COLO668 (cell line): Measurements from ENCODE around the gene APOL2.
A peak's percentile ranks its signal among the peaks of the same experiment; 100 is the strongest.
"Not testable (repeated sequence)": the region's sequence is repeated elsewhere in the genome, so short reads cannot be mapped to it uniquely, and the experiment has no call there.

Experiments used
- DNase-seq: peaks from one replicate; lab custom pipeline; 2025; ENCODE audit not compliant: unreplicated experiment; lab: John Stamatoyannopoulos, UW

APOL2 gene

DNA sequence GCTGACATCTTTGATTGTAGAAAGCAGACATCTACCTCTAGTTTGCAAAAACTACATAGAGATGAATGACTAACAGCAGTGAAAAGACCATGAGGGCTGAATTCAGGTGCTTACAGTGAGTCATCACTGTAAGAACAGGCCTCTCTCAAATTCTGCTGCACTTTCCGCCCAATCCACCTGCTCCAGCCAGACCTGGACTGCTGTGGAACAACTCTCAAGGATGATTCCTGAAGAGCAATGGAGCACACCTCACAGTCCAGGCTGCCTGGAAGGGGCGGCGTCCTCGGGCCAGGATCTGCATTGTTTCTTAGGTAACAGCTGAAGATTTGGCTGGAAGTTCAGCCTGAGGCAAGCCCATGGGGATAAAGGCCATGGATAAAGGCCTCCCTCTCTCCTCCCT is 15.1 kb downstream of the APOL2 start:
- DNase-seq: no peak

- no peak for DNase-seq
These were observed 15.8 kb downstream of the APOL2 start for GRCh38 chr22:36223504-36223903.

- no peak for DNase-seq
These were observed 16.4 kb downstream of the APOL2 start for GRCh38 chr22:36222887-36223450.

GRCh38 chr22:36221799-36222751 is 17.3 kb downstream of the APOL2 start:
- DNase-seq: peak; percentile 45

GRCh38 chr22:36220451-36220921 is 18.8 kb downstream of the APOL2 start:
- DNase-seq: no peak

GRCh38 chr22:36218648-36219193 is 20.6 kb downstream of the APOL2 start:
- no peak for DNase-seq

DNA sequence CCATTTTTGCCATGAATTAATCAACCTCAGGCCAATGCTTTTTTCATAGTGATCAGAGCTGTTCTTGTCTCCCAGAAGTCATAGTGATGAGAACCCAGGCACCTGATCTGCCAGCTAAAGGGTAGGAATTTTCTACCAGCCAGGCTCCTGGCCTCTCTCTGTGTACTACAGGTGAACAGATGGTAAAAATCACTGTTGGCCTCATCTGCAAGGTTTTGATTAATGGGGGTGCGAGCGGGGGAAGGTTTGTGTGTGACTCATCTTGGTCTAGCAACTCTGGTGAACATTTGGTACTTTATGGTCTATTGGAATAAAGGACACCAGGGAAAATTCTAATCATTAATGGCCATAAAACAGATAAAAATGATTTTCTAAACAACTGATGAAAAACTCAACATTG is 23.3 kb downstream of the APOL2 start:
- DNase-seq: no peak

GRCh38 chr22:36213586-36213985 is 25.7 kb downstream of the APOL2 start:
- DNase-seq: no peak

- no peak for DNase-seq
These were observed 26.4 kb downstream of the APOL2 start for GRCh38 chr22:36212901-36213300.

GRCh38 chr22:36211237-36211861 is 28.0 kb downstream of the APOL2 start:
- DNase-seq: no peak

DNA sequence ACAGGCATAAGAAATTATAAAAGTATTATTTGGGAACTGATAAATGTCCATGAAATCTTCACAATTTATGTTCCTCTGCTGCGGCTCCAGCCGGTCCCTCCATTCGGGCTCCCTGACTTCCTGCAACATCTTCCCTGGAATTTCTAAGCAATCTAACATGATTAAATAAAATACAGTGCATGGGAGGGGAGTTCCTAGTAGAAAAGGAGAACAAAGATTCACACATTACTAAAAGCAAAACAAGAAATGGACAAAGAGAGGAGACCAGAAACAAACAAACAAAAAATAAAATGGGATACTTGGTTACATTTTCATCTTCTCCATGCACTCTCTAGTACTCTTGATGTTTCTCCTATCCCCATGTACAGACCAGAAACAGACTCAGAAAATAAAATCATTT is 29.1 kb downstream of the APOL2 start:
- no peak for DNase-seq

- not testable (repeated sequence) for DNase-seq
These were observed 29.8 kb downstream of the APOL2 start for GRCh38 chr22:36209488-36209908.

GRCh38 chr22:36208914-36209313 is 30.4 kb downstream of the APOL2 start:
- no peak for DNase-seq

GRCh38 chr22:36208162-36208765 is 31.1 kb downstream of the APOL2 start:
- DNase-seq: no peak

DNA sequence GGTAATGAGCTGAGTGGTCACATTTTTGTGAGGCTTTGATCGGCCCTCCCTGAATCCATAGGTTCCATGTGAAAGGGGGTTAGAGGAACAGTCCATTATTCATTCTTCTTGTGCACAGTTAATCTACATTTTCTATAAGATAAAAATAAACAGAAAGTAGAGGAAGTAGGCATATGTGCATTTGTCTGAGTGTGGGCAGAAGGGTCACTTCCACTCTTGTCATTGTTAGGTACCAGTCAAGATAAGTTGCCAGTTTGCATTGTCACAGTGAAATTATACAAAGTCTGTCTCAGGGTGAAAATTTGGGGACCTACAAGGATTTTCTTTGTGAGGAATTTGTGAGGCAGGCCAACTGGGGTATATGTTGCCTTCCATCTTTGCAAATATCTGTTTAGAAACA is 33.1 kb downstream of the APOL2 start:
- no peak for DNase-seq

DNA sequence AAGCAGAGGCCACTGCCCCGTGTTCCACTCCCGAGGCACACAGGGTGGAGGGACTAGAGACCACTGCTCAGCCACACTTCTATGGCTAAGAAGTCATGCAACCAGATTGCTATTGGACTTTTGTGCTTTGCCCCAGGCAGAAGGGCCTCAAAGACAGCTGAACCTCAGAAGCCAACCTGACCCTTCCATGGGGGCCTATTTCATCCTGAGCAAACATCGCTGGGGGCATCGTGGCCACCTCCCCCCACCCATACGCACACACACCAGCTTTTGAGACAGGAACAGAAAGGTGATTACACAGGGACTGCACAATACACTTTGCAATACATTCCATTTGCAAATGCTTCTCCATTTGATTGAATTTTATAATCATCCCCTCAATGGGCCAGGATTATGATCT is 33.8 kb downstream of the APOL2 start:
- DNase-seq: not testable (repeated sequence)

- DNase-seq: no peak
These were observed 34.7 kb downstream of the APOL2 start for GRCh38 chr22:36204632-36205015.

DNA sequence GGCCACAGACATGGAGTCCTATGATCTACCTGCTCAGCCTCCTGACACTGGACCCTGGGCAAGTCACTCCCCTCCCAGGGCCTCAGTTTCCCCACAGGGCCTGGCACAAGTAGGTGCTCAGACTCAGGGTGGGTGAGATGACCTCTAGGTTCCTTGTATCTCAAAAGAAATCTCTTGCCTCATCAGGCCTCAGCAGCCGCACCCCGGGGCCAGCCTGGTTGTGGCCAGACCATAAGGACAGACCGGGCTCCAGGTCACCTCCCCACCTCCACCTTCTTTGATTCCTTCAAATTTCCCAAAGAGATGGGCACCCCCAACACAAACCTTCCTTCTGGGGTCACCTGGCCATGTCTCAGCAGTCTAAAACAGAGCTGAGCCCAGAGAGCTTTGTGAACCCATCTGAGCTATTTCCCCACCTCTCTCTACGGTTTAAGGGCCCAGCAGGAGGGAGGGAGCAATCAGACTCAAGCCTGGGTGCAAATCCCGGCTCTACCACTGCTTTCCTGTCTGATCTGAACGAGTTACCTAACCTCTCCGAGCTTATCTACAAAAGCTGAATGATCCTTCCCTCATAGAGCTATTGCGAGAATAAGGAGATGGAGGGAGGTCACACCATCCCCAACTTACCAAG is 35.2 kb downstream of the APOL2 start:
- DNase-seq: no peak

DNA sequence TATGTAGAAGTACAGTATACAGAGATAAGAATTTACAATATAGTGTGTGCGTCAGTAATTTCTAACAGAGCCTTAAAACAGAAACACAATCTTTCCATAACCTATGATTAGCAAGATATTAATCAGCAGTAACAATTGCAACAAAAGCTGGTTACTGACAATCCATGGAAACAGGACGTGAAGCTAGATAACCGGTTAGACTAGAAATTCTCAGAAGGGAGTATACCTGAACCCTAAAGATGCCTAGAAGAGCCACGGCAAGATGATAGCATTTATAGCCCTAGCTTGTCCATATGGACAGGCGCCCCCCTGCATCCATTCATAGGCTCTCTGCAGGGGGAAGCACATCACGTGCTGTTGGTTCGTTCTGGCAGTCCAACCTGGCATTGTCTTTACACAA is 35.9 kb downstream of the APOL2 start:
- not testable (repeated sequence) for DNase-seq

GRCh38 chr22:36202906-36203305 is 36.4 kb downstream of the APOL2 start:
- not testable (repeated sequence) for DNase-seq
